Measurements from ENCODE around the gene U2SURP.

Gene U2SURP

GRCh38 chr3:143004823-143005222, 3.5 kb downstream of the U2SURP start:
- no peaks in the 10 kb centered on the region for H3K27me3 ChIP-seq (ENCODE audit: insufficient read depth, poor library complexity, severe bottlenecking)
- DNase-seq (ENCODE audit: low read depth in 1 of 2, low spot score in 1 of 2), result no peak
- no peak overlapping the region; the same call in 1 of the 2 replicates for H3K4me3 ChIP-seq (replicated peaks; ENCODE audit: insufficient read depth, low read length)
- no peak overlapping the region for H3K27ac ChIP-seq (replicated peaks)
- TF ChIP-seq SPI1 (IDR thresholded peaks at IDR 0.05; ENCODE audit: borderline replicate concordance, low read depth) (no peak), GABPA (IDR thresholded peaks at IDR 0.05; ENCODE audit: low read depth) (no peak), POLR2AphosphoS5 (IDR thresholded peaks at IDR 0.05; ENCODE audit: low read depth) (no peak), CTCF (IDR thresholded peaks at IDR 0.05; ENCODE audit: insufficient read depth, low read length) (no peak)
- TF ChIP-seq, protein P1, sequence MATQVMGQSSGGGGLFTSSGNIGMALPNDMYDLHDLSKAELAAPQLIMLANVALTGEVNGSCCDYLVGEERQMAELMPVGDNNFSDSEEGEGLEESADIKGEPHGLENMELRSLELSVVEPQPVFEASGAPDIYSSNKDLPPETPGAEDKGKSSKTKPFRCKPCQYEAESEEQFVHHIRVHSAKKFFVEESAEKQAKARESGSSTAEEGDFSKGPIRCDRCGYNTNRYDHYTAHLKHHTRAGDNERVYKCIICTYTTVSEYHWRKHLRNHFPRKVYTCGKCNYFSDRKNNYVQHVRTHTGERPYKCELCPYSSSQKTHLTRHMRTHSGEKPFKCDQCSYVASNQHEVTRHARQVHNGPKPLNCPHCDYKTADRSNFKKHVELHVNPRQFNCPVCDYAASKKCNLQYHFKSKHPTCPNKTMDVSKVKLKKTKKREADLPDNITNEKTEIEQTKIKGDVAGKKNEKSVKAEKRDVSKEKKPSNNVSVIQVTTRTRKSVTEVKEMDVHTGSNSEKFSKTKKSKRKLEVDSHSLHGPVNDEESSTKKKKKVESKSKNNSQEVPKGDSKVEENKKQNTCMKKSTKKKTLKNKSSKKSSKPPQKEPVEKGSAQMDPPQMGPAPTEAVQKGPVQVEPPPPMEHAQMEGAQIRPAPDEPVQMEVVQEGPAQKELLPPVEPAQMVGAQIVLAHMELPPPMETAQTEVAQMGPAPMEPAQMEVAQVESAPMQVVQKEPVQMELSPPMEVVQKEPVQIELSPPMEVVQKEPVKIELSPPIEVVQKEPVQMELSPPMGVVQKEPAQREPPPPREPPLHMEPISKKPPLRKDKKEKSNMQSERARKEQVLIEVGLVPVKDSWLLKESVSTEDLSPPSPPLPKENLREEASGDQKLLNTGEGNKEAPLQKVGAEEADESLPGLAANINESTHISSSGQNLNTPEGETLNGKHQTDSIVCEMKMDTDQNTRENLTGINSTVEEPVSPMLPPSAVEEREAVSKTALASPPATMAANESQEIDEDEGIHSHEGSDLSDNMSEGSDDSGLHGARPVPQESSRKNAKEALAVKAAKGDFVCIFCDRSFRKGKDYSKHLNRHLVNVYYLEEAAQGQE (IDR thresholded peaks at IDR 0.05; ENCODE audit: insufficient replicate concordance, low read depth), result no peak

DNA sequence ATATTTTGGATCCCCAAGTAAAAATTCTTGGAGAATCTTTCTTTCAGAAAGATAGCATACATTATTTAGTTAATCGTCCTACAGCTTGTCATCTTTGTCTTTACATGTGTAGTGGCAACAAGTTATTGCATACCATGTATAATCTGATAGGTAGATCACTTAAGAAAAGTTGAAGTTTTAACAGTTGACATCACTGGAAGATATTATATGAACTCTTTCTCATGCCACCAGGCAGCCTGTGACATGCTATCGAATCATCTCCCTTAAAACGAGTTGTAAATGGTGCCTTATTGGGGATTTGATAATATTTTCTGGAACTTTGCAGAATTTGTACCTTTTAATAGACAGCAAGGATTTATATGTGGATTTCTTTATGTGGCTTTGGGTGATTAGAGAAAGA, 8.7 kb downstream of the U2SURP start:
- no peak overlapping the region for H3K27ac ChIP-seq (replicated peaks)

GRCh38 chr3:143011705-143012104, 10.3 kb downstream of the U2SURP start:
- Histone ChIP-seq H3K27ac (replicated peaks) (no peak overlapping the region), H3K4me3 (replicated peaks; ENCODE audit: insufficient read depth, low read length) (no peak overlapping the region), H3K27me3 (ENCODE audit: insufficient read depth, poor library complexity, severe bottlenecking) (no peaks in the 10 kb centered on the region)
- no peak for DNase-seq (ENCODE audit: low read depth in 1 of 2, low spot score in 1 of 2)
- TF ChIP-seq GABPA (IDR thresholded peaks at IDR 0.05; ENCODE audit: low read depth) (no peak), POLR2AphosphoS5 (IDR thresholded peaks at IDR 0.05; ENCODE audit: low read depth) (no peak), SPI1 (IDR thresholded peaks at IDR 0.05; ENCODE audit: borderline replicate concordance, low read depth) (no peak), CTCF (IDR thresholded peaks at IDR 0.05; ENCODE audit: insufficient read depth, low read length) (no peak)
- TF ChIP-seq, protein P1 (IDR thresholded peaks at IDR 0.05; ENCODE audit: insufficient replicate concordance, low read depth), result no peak

More for the DNA sequence above, 8.7 kb downstream of the U2SURP start:
- TF ChIP-seq POLR2AphosphoS5 (IDR thresholded peaks at IDR 0.05; ENCODE audit: low read depth), result no peak
- TF ChIP-seq, protein P1 (IDR thresholded peaks at IDR 0.05; ENCODE audit: insufficient replicate concordance, low read depth), result no peak
- TF ChIP-seq CTCF (IDR thresholded peaks at IDR 0.05; ENCODE audit: insufficient read depth, low read length), result no peak
- TF ChIP-seq GABPA (IDR thresholded peaks at IDR 0.05; ENCODE audit: low read depth), result no peak
- no peak for TF ChIP-seq SPI1 (IDR thresholded peaks at IDR 0.05; ENCODE audit: borderline replicate concordance, low read depth)
- no peak for DNase-seq (ENCODE audit: low read depth in 1 of 2, low spot score in 1 of 2)
- H3K27me3 ChIP-seq (ENCODE audit: insufficient read depth, poor library complexity, severe bottlenecking), result no peaks in the 10 kb centered on the region
- H3K4me3 ChIP-seq (replicated peaks; ENCODE audit: insufficient read depth, low read length), result no peak overlapping the region
